ENCODE measurements around the gene PFDN2.

- TF ChIP-seq MAFK (IDR thresholded peaks at IDR 0.05; ENCODE audit: low read depth, low read length) (no peak), SMC3 (IDR thresholded peaks at IDR 0.05; ENCODE audit: low read depth, low read length) (no peak), CTCF (conservative IDR thresholded peaks at IDR 0.05; ENCODE audit: low read depth, low read length) (no peak), NFE2L2 (IDR thresholded peaks at IDR 0.05; ENCODE audit: low read depth, low read length) (no peak), ELK1 (IDR thresholded peaks at IDR 0.05; ENCODE audit: borderline replicate concordance, low read depth, low read length) (no peak), POLR2A (IDR thresholded peaks at IDR 0.05; ENCODE audit: low read depth, low read length) (no peak), CHD1 (IDR thresholded peaks at IDR 0.05; ENCODE audit: low read depth, low read length) (no peak), RAD21 (IDR thresholded peaks at IDR 0.05; ENCODE audit: low read length) (no peak), USF2 (IDR thresholded peaks at IDR 0.05; ENCODE audit: low read depth, low read length) (no peak), RCOR1 (IDR thresholded peaks at IDR 0.05; ENCODE audit: insufficient replicate concordance, low read length) (no peak), MAZ (IDR thresholded peaks at IDR 0.05; ENCODE audit: borderline replicate concordance, low read depth, low read length) (no peak), FOS (IDR thresholded peaks at IDR 0.05; ENCODE audit: low read depth, low read length) (no peak), CEBPB (IDR thresholded peaks at IDR 0.05; ENCODE audit: low read depth, low read length) (peak; percentile 55; the same call in 1 of the 2 replicates), MXI1 (IDR thresholded peaks at IDR 0.05; ENCODE audit: borderline replicate concordance, low read depth, low read length) (no peak)
Observed at GRCh38 chr1:161114556-161114955, 3.3 kb downstream of the PFDN2 start.
